ENCODE results near the gene SORL1-AS1. TPM values are rescaled to one million over a fixed set of nuclear protein-coding genes. Genes with fewer than 3 reads are reported as not detected.
A peak's percentile ranks its signal among the peaks of the same experiment; 100 is the strongest.

Gene SORL1-AS1

DNA sequence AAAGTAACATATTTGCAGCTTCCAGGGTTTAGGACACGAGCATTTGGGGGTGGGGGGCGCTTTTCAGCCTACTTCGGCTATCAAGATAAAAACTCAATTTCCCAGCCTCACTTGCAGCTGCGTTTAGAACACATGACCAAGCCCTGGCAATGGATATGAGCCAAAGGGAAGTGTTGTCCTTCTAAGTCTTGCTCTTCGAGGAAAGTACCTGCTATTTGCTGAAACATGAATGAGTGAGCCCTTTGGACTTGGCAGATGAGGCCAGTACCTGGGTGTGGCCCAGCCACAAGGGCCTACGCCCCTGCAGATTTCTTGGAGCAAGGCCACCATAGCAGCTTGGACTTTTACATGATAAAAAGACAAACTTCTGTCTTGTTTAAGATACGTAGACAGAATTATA lies 60.9 kb downstream of the SORL1-AS1 start:
- DNase-seq, result no peak

- DNase-seq, result peak; percentile 42 to 50
These were observed 63.1 kb downstream of the SORL1-AS1 start for GRCh38 chr11:121389651-121390050.

Other genes starting within 250 kb of the SORL1-AS1 start
- 10 to 100 TPM; 42.3 to 58.3 (median 47.4) TPM for gene SC5D, start 160.2 kb downstream of the SORL1-AS1 start, polyA plus RNA-seq (ENCODE audit: insufficient read depth in 1 of 5, insufficient read length in 5 of 5, low replicate concordance in 1 of 5)
- 10 to 100 TPM; 22.4 to 32.4 (median 30.2) TPM for gene SORL1, start 653 bp downstream of the SORL1-AS1 start, polyA plus RNA-seq (ENCODE audit: insufficient read depth in 1 of 5, insufficient read length in 5 of 5, low replicate concordance in 1 of 5)

Data from right lung (tissue), 5 donors.